ENCODE data around the gene MYOG. TPM values are rescaled to one million over a fixed set of nuclear protein-coding genes. Genes with fewer than 3 reads are reported as not detected.
A peak's percentile ranks its signal among the peaks of the same experiment; 100 is the strongest.

The MYOG gene
- total and polyA plus RNA-seq, 2 experiments from 2014 or later = not detected

DNA sequence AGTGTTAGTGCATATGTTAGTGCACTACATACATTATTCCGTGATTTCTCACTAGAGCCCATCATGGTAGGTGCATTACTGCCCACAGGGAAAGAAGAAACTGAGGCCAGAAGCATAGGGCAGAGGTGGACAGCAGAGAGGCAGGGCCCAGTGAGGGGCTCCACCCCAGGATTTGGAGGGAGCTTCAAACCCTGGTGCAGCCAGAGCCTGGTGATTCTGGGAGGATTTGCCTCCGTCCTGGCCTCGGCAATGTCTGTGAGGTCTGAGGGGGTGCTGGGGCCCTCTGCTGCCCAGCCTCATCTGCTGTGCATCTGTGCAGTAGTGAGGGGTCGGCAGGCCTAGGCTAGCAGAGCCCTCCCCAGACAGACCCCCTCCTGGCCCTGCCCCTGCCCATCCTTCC, 36.7 kb downstream of the MYOG start:
- H3K4me3 ChIP-seq = no peak overlapping the region
- no peaks in the 10 kb centered on the region for H3K36me3 ChIP-seq (ENCODE audit: insufficient read depth)
- peaks cover 6% of the 10 kb centered on the region; the same call in 1 of the 2 replicates for H3F3A ChIP-seq (replicated peaks; ENCODE audit: low read depth)
- no peaks in the 10 kb centered on the region for H4K20me1 ChIP-seq (replicated peaks; ENCODE audit: insufficient read depth)
- Mint-ChIP-seq H3K27me3 (ENCODE audit: insufficient read depth, low read depth, poor library complexity) (peaks cover 11% of the 10 kb centered on the region), H3K27ac (no peak overlapping the region), H3K4me1 (peaks cover 46% of the 10 kb centered on the region), H3K36me3 (ENCODE audit: low read depth) (no peaks in the 10 kb centered on the region; the same call in 2 of the 3 replicates), H3K9me3 (no peaks in the 10 kb centered on the region; the same call in 2 of the 3 replicates), H3K4me3 (no peak overlapping the region)
- peaks cover 30% of the 10 kb centered on the region for H3K4me1 ChIP-seq (ENCODE audit: insufficient read depth)
- DNase-seq (ENCODE audit: low spot score) = no peak
- 0 out of 2 replicates have a peak overlapping the region, but pooled peaks have one; percentile 21 for H3K4me2 ChIP-seq
- TF ChIP-seq CREB1 (CRISPR knock-in tag; IDR thresholded peaks at IDR 0.05; ENCODE audit: low read depth) (no peak), EZH2phosphoT487 (IDR thresholded peaks at IDR 0.05; ENCODE audit: unreplicated experiment) (no peak), ZNF114 (CRISPR knock-in tag; IDR thresholded peaks at IDR 0.05) (no peak), POLR2AphosphoS5 (IDR thresholded peaks at IDR 0.05; ENCODE audit: low read depth) (no peak), STAT1 (IDR thresholded peaks at IDR 0.05; ENCODE audit: unreplicated experiment) (no peak), REST (IDR thresholded peaks at IDR 0.05; ENCODE audit: unreplicated experiment) (no peak), EZH2 (IDR thresholded peaks at IDR 0.05; ENCODE audit: low read depth, unreplicated experiment) (no peak), ZNF331 (CRISPR knock-in tag; IDR thresholded peaks at IDR 0.05; ENCODE audit: low read depth) (no peak), CTCF (conservative IDR thresholded peaks at IDR 0.05; ENCODE audit: low read depth in 2 of 2) (no peak), JUNB (IDR thresholded peaks at IDR 0.05; ENCODE audit: unreplicated experiment) (no peak)
- TF ChIP-seq, protein P1, sequence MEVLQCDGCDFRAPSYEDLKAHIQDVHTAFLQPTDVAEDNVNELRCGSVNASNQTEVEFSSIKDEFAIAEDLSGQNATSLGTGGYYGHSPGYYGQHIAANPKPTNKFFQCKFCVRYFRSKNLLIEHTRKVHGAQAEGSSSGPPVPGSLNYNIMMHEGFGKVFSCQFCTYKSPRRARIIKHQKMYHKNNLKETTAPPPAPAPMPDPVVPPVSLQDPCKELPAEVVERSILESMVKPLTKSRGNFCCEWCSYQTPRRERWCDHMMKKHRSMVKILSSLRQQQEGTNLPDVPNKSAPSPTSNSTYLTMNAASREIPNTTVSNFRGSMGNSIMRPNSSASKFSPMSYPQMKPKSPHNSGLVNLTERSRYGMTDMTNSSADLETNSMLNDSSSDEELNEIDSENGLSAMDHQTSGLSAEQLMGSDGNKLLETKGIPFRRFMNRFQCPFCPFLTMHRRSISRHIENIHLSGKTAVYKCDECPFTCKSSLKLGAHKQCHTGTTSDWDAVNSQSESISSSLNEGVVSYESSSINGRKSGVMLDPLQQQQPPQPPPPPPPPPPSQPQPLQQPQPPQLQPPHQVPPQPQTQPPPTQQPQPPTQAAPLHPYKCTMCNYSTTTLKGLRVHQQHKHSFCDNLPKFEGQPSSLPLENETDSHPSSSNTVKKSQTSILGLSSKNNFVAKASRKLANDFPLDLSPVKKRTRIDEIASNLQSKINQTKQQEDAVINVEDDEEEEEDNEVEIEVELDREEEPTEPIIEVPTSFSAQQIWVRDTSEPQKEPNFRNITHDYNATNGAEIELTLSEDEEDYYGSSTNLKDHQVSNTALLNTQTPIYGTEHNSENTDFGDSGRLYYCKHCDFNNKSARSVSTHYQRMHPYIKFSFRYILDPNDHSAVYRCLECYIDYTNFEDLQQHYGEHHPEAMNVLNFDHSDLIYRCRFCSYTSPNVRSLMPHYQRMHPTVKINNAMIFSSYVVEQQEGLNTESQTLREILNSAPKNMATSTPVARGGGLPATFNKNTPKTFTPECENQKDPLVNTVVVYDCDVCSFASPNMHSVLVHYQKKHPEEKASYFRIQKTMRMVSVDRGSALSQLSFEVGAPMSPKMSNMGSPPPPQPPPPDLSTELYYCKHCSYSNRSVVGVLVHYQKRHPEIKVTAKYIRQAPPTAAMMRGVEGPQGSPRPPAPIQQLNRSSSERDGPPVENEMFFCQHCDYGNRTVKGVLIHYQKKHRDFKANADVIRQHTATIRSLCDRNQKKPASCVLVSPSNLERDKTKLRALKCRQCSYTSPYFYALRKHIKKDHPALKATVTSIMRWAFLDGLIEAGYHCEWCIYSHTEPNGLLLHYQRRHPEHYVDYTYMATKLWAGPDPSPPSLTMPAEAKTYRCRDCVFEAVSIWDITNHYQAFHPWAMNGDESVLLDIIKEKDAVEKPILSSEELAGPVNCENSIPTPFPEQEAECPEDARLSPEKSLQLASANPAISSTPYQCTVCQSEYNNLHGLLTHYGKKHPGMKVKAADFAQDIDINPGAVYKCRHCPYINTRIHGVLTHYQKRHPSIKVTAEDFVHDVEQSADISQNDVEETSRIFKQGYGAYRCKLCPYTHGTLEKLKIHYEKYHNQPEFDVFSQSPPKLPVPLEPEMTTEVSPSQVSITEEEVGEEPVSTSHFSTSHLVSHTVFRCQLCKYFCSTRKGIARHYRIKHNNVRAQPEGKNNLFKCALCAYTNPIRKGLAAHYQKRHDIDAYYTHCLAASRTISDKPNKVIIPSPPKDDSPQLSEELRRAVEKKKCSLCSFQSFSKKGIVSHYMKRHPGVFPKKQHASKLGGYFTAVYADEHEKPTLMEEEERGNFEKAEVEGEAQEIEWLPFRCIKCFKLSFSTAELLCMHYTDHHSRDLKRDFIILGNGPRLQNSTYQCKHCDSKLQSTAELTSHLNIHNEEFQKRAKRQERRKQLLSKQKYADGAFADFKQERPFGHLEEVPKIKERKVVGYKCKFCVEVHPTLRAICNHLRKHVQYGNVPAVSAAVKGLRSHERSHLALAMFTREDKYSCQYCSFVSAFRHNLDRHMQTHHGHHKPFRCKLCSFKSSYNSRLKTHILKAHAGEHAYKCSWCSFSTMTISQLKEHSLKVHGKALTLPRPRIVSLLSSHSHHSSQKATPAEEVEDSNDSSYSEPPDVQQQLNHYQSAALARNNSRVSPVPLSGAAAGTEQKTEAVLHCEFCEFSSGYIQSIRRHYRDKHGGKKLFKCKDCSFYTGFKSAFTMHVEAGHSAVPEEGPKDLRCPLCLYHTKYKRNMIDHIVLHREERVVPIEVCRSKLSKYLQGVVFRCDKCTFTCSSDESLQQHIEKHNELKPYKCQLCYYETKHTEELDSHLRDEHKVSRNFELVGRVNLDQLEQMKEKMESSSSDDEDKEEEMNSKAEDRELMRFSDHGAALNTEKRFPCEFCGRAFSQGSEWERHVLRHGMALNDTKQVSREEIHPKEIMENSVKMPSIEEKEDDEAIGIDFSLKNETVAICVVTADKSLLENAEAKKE (CRISPR knock-in tag; IDR thresholded peaks at IDR 0.05) = no peak
- peak; percentile 6 for ATAC-seq
- H3K79me2 ChIP-seq (replicated peaks; ENCODE audit: insufficient read depth) = no peaks in the 10 kb centered on the region
- H3K27ac ChIP-seq (ENCODE audit: low read depth) = no peak overlapping the region
- H3K27me3 ChIP-seq (ENCODE audit: insufficient read depth) = no peaks in the 10 kb centered on the region
- H2AFZ ChIP-seq = peak overlapping the region; percentile 85; the same call in 1 of the 2 replicates
- no peaks in the 10 kb centered on the region for H3K9me2 ChIP-seq (ENCODE audit: insufficient read depth)
